Activated CD8-positive, alpha-beta memory T cell treated with anti-CD3 and anti-CD28 coated beads, Interleukin-2, amount 50 U/mL, for 24 hours (primary cell): Measurements from ENCODE around the gene SLC9A9.

Source experiments
- DNase-seq: peaks from one replicate; pipeline ENCODE4 v3.0.0-alpha.2; 2020; ENCODE audit errors: extremely low read depth

Gene SLC9A9

GRCh38 chr3:143356839-143357238, 491.4 kb downstream of the SLC9A9 start:
- no peak for DNase-seq

GRCh38 chr3:143354342-143354741, 493.9 kb downstream of the SLC9A9 start:
- DNase-seq = no peak

- DNase-seq = no peak
Measured at GRCh38 chr3:143352850-143353550, 495.3 kb downstream of the SLC9A9 start.

- no peak for DNase-seq
Measured at GRCh38 chr3:143351895-143352608, 496.2 kb downstream of the SLC9A9 start.

GRCh38 chr3:143351354-143351753, 496.9 kb downstream of the SLC9A9 start:
- DNase-seq = no peak

GRCh38 chr3:143349455-143349854, 498.8 kb downstream of the SLC9A9 start:
- no peak for DNase-seq

GRCh38 chr3:143348486-143349327, 499.6 kb downstream of the SLC9A9 start:
- DNase-seq = no peak

- DNase-seq = no peak
Measured at GRCh38 chr3:143344516-143345165, 503.6 kb downstream of the SLC9A9 start.

- no peak for DNase-seq
Measured at GRCh38 chr3:143343944-143344343, 504.3 kb downstream of the SLC9A9 start.

- DNase-seq = no peak
Measured at GRCh38 chr3:143343031-143343430, 505.2 kb downstream of the SLC9A9 start.

GRCh38 chr3:143339451-143339850, 508.8 kb downstream of the SLC9A9 start:
- DNase-seq = no peak

- no peak for DNase-seq
Measured at GRCh38 chr3:143337387-143337786, 510.9 kb downstream of the SLC9A9 start.

- no peak for DNase-seq
Measured at GRCh38 chr3:143334231-143334630, 514.0 kb downstream of the SLC9A9 start.

GRCh38 chr3:143333367-143333766, 514.9 kb downstream of the SLC9A9 start:
- no peak for DNase-seq

- DNase-seq = no peak
Measured at GRCh38 chr3:143332026-143332425, 516.2 kb downstream of the SLC9A9 start.

GRCh38 chr3:143331350-143331749, 516.9 kb downstream of the SLC9A9 start:
- DNase-seq = no peak

- DNase-seq = no peak
Measured at GRCh38 chr3:143330296-143330868, 517.9 kb downstream of the SLC9A9 start.

GRCh38 chr3:143329567-143330211, 518.6 kb downstream of the SLC9A9 start:
- DNase-seq = no peak

GRCh38 chr3:143328451-143328850, 519.8 kb downstream of the SLC9A9 start:
- DNase-seq = no peak

- no peak for DNase-seq
Measured at GRCh38 chr3:143326983-143327778, 521.1 kb downstream of the SLC9A9 start.
